Panc1 (cell line): Measurements from ENCODE around the gene WNT7B. TPM values are rescaled to one million over a fixed set of nuclear protein-coding genes. Genes with fewer than 3 reads are reported as not detected.

Source experiments
- ATAC-seq: fragments of 200-7000 bp; cut with Tn5 transposase; 2 replicates; pipeline ENCODE4 v1.9.1; 2020; ENCODE audit warnings: mild to moderate bottlenecking, moderate library complexity
- BruUV-seq: library from RNA; stranded (reverse); fragments of 400-500 nt; replicated peaks from 2 replicates; lab custom pipeline; 2021; lab: Mats Ljungman, UMichigan
- CTCF ChIA-PET: fragments of 300-600 bp; sonication (Branson Sonifier 250); formaldehyde crosslinking; loops from one replicate; lab custom pipeline; 2022; ENCODE audit warnings: antibody characterized with exemption; lab: Charles Lee
- POLR2A ChIA-PET: fragments of 300-600 bp; sonication (Branson Sonifier 250); formaldehyde crosslinking; loops from one replicate; lab custom pipeline; 2022; ENCODE audit warnings: antibody characterized with exemption; lab: Charles Lee
- DNase-seq: peaks from one replicate; pipeline ENCODE4 v3.0.0-alpha.2; 2010; ENCODE audit warnings: low read depth, low spot score
- H3K27ac ChIP-seq: 2 replicates; pipeline ENCODE4 v1.5.1; 2011; ENCODE audit warnings: mild to moderate bottlenecking, low read length, inconsistent platforms
- H3K27me3 ChIP-seq: fragments of 200-500 bp; sonication (Bioruptor generic); 2 replicates; pipeline ENCODE4 v1.6.0; 2014; ENCODE audit warnings: low read length, inconsistent platforms; ENCODE audit not compliant: control insufficient read depth, insufficient read depth
- H3K36me3 ChIP-seq: fragments of 200-500 bp; sonication (Bioruptor generic); 2 replicates; pipeline ENCODE4 v1.5.1; 2014; ENCODE audit warnings: inconsistent platforms, mild to moderate bottlenecking, low read length, moderate library complexity; ENCODE audit not compliant: control insufficient read depth, insufficient read depth
- H3K4me1 ChIP-seq: 2 replicates; pipeline ENCODE4 v1.5.1; 2011; ENCODE audit warnings: inconsistent platforms, mild to moderate bottlenecking, low read length, moderate library complexity; ENCODE audit not compliant: control insufficient read depth, insufficient read depth
- H3K4me3 ChIP-seq, 2 experiments: 2 replicates each; pipeline ENCODE4 v1.5.1; 2011 to 2012; ENCODE audit warnings: low read depth in 2 of 2, low read length in 2 of 2, mild to moderate bottlenecking in 2 of 2, inconsistent platforms in 1 of 2, moderate library complexity in 1 of 2
- H3K9me3 ChIP-seq: fragments of 200-500 bp; sonication (Bioruptor generic); 2 replicates; pipeline ENCODE4 v1.5.1; 2014; ENCODE audit warnings: low read depth, mild to moderate bottlenecking, inconsistent platforms, low read length, moderate library complexity; ENCODE audit not compliant: control insufficient read depth, insufficient read depth
- CTCF ChIP-seq: fragments of 450-650 bp; IDR thresholded peaks from 2 replicates; pipeline ENCODE4 v1.5.1; 2017; ENCODE audit warnings: mild to moderate bottlenecking
- POLR2AphosphoS5 ChIP-seq: IDR thresholded peaks from 2 replicates; pipeline ENCODE4 v1.6.1; 2012; ENCODE audit warnings: mild to moderate bottlenecking, low read depth, low read length, moderate library complexity
- REST ChIP-seq, 2 experiments: IDR thresholded peaks; 2 replicates each; pipeline ENCODE4 v1.6.1; 2011 to 2012; ENCODE audit warnings: low read depth in 2 of 2, control low read depth in 1 of 2, low read length in 1 of 2, mild to moderate bottlenecking in 1 of 2, moderate library complexity in 1 of 2; ENCODE audit not compliant: insufficient read depth in 1 of 2
- SIN3A ChIP-seq: IDR thresholded peaks from 2 replicates; pipeline ENCODE4 v1.6.1; 2012; ENCODE audit warnings: low read depth, mild to moderate bottlenecking, low read length, moderate library complexity, borderline replicate concordance; ENCODE audit not compliant: insufficient read depth
- TCF7L2 ChIP-seq: IDR thresholded peaks from 2 replicates; pipeline ENCODE4 v1.6.1; 2011; ENCODE audit warnings: mild to moderate bottlenecking, low read depth, low read length, inconsistent platforms
- in situ Hi-C: cut with HindIII; loops from 2 replicates; pipeline ENCODE4 v1.10.0; 2016; ENCODE audit warnings: low sequenced_read_pairs, low pct_unique_long_range_greater_than_20kb
- intact Hi-C: fragments of 100-400 bp; cut with micrococcal nuclease; formaldehyde crosslinking; loops from one replicate; pipeline ENCODE4 v1.10.0; 2022; ENCODE audit not compliant: unreplicated experiment
- total RNA-seq: library from RNA; stranded (reverse); gene quantifications from one replicate; pipeline ENCODE4 v1.2.1, GENCODE V29; 2021; ENCODE audit not compliant: unreplicated experiment

The WNT7B gene
- total RNA-seq, 1 experiment from 2014 or later, result 52.1 TPM

- no peaks in the 10 kb centered on the region for H3K36me3 ChIP-seq
- H3K4me3 ChIP-seq, result no peak overlapping the region
- no TSS peak for BruUV-seq
- peaks cover 16% of the 10 kb centered on the region for H3K4me1 ChIP-seq
- peak overlapping the region; percentile 39; the same call in 1 of the 2 replicates for H3K27ac ChIP-seq
- no peak for TF ChIP-seq REST (IDR thresholded peaks at IDR 0.05; ENCODE audit: insufficient read depth in 1 of 2, low read depth in 2 of 2, low read length in 1 of 2)
- TF ChIP-seq TCF7L2, result no peak
- no peak for TF ChIP-seq SIN3A
- TF ChIP-seq CTCF, result no peak
- no peak for TF ChIP-seq POLR2AphosphoS5
- CTCF ChIA-PET, result interaction anchor here (1.2 kb wide), 1 partner anchor 10 kb away, joined by 4 read pairs; no protein-coding TSS in a partner anchor
- ATAC-seq, result peak; percentile 22; the same call in 1 of the 2 replicates
- no peaks in the 10 kb centered on the region for H3K27me3 ChIP-seq
- POLR2A ChIA-PET, result interaction anchor here (0.5 to 0.7 kb wide), 2 partner anchors 74 to 77 kb away, joined by 3 read pairs; no protein-coding TSS in a partner anchor
- no peak for DNase-seq
- in situ Hi-C loops (no loop called here), intact Hi-C loops (loop anchor here (5.0 to 10.0 kb wide), 2 partner anchors 118 to 316 kb away; no protein-coding TSS in a partner anchor)
- no peaks in the 10 kb centered on the region for H3K9me3 ChIP-seq
Observed at GRCh38 chr22:45996241-45997076, 19.5 kb upstream of the WNT7B start.

- CTCF ChIA-PET, result interaction anchor here (0.6 to 1.2 kb wide), 2 partner anchors 10 to 365 kb away, joined by 3 to 4 read pairs; no protein-coding TSS in a partner anchor
- H3K27ac ChIP-seq, result peak overlapping the region; percentile 54; the same call in 1 of the 2 replicates
- BruUV-seq, result no TSS peak
- DNase-seq (no peak), ATAC-seq (peak; percentile 39)
- TF ChIP-seq SIN3A, result no peak
- TF ChIP-seq REST (IDR thresholded peaks at IDR 0.05; ENCODE audit: insufficient read depth in 1 of 2, low read depth in 2 of 2, low read length in 1 of 2), result no peak
- TF ChIP-seq CTCF, result no peak
- no peak for TF ChIP-seq TCF7L2
- TF ChIP-seq POLR2AphosphoS5, result no peak
- H3K36me3 ChIP-seq, result no peaks in the 10 kb centered on the region
- intact Hi-C loops, result loop anchor here (5.0 to 10.0 kb wide), 2 partner anchors 119 to 317 kb away; no protein-coding TSS in a partner anchor
- POLR2A ChIA-PET, result interaction anchor here (0.7 kb wide), 1 partner anchor 75 kb away, joined by 3 read pairs; no protein-coding TSS in a partner anchor
- peaks cover 16% of the 10 kb centered on the region for H3K4me1 ChIP-seq
- H3K4me3 ChIP-seq, result no peak overlapping the region
- H3K9me3 ChIP-seq, result no peaks in the 10 kb centered on the region
- in situ Hi-C loops, result no loop called here
- H3K27me3 ChIP-seq, result no peaks in the 10 kb centered on the region
Observed at GRCh38 chr22:45995405-45996101, 18.6 kb upstream of the WNT7B start.
